Brain pericyte (primary cell): ENCODE measurements around the gene CYB5A.

Experiments used
- DNase-seq: peaks from one replicate; pipeline ENCODE4 v3.0.0-alpha.2; 2012; ENCODE audit warnings: low read depth, low spot score

The CYB5A gene

GRCh38 chr18:74277296-74277695 is 14.5 kb downstream of the CYB5A start:
- no peak for DNase-seq

GRCh38 chr18:74276609-74277008 is 15.2 kb downstream of the CYB5A start:
- DNase-seq, result no peak

GRCh38 chr18:74275736-74276135 is 16.0 kb downstream of the CYB5A start:
- no peak for DNase-seq

DNA sequence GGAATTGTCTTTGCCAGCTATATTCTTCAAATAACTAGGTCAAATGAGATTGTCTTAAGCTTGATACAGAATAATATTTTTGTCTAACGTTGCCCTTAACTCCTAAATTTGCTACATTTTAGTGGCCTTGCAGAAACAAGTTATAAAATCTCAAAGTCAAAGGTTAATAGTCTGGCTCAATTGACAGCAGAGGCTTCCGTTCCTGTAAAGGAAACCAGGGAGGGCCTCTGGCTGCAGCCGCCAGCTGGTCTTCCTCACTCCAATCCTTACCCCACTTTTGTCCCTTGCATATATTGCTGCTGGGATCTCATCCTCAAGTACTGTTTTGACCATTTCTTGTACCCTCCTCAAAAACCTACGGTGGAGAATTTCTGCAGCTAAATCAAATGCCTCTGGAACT is 17.1 kb downstream of the CYB5A start:
- DNase-seq, result no peak

DNA sequence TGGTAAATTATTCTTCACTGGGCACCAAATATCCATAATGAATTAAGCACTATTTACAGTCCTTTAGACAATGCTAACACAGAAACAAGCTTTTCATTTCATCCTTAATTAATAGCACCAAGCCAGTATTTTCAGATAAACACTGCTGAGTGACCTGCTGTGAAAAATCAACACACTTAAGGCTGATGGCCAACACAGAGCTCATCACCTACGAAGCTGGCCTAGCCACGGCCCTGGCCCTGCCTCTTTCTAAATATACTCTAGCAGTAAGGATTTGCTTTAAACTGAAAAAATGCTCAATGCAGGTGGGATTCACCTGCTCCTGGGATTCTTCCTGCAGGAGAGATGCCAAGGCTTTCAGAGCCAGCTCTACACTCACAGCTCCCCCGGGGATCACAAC is 18.4 kb downstream of the CYB5A start:
- DNase-seq, result no peak

DNA sequence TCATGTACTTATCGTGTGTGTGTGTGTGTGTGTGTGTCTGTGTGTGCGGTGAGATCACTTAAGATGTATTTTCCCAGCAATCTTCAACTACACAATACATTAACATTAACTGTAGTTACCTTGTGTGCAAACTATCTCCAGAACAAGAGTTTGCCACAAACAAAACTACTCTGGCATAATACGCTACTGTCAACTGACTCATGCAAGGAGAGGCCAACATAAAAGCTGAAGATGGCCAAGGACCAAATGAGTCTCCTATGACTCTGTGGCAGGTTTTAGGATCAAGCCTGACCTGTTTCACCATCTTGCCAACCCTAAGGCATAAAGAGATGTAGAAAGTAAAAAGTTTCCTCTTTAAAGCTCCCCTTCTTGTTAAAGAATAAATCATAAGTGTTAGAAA is 20.1 kb downstream of the CYB5A start:
- DNase-seq, result no peak

DNA sequence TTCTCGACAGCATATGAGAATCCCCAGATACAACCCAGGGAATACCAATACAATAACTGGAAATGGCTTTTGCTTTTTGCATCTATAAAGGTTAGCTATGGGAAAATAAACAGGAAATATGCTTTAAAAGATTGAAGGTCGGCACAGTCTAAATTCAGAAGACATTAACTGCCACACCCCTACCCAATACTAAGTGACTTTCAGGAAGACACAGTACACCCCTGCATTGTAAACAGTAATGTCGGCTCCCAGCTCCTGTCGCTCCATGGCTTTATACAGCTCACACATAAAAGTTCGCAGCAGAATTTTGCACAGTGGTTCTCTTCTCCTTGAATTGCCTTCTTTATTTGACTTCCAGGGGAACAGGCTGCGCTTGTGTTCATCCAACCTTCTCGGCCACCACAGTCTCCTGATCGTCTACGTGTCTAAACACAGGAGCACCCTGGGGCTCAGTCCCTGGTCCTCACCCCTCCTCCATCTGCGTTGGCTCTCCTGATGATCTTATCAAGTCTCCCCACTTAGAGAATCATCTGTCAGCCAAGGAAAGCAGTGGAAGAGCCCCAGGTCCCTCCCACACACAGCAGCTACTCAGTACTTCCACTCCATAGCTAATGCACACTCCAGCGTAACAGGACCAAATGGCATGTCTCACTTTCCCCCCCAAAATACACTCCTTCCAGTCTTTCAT is 22.7 kb downstream of the CYB5A start:
- no peak for DNase-seq

DNA sequence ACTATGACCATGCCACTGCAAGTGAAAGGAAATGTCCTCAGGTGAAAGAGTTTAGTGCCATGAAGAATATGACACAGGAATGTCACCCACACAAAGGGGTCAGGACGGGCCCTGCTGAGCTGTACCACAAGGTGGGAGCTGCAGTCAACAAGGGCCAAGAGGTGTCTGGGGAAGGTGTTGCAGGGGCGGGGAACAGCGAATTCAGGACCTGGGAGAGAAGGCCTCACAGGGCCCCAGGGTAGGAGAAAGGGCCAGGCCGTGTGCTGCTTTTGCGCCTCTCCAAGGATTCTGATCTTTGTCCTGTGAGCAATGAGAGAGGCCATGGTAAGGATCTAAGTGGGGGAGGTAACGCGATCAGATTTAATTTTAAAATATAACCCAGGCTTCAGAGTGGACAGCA is 23.6 kb downstream of the CYB5A start:
- DNase-seq, result no peak

GRCh38 chr18:74266161-74266560 is 25.6 kb downstream of the CYB5A start:
- no peak for DNase-seq

DNA sequence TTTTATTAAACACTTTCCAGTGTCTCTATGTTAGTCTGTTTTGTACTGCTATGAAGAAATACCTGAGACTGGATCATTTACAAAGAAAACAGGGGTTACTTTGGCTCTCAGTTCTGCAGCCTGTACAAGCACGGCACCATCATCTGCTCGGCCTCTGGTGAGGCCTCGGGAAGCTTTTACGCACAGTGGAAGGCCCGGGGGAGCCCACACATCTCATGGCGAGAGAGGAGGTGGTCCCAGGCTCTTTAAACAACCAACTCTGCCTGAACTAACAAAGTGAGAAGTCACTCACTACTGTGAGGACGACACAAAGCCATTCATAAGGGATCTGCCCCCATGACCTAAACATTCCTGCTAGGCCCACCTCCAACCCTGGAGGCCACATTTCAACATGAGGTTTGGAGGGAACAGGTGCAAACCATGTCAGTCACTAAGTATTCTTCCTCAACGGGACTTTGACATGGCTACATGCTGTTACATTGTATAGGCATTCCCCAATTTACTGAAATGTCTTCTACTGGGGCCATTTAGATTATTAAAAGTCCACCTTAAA is 26.1 kb downstream of the CYB5A start:
- DNase-seq, result no peak

- no peak for DNase-seq
Measured at GRCh38 chr18:74264303-74265020, 27.3 kb downstream of the CYB5A start.

- DNase-seq, result no peak
Measured at GRCh38 chr18:74261053-74261713, 30.6 kb downstream of the CYB5A start.

DNA sequence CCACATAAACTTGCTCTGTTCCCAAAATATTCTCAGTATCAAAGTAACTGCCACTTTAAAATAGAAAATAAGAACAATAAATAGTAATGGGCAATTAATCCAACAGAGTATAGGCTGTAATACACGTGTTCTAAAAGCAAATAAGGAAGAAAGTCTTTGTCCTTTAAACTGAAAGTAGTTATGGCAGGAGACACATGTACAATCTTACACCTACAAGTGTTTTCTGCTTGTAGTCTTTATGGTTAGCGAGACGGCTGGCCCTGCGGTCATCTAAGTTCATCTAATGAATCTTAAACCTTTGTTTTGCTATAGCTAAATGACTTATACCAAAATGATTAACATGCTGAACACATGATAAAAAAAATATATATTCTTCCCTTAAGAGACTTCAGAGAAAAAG is 32.4 kb downstream of the CYB5A start:
- no peak for DNase-seq

GRCh38 chr18:74257083-74257482 is 34.7 kb downstream of the CYB5A start:
- DNase-seq, result no peak

DNA sequence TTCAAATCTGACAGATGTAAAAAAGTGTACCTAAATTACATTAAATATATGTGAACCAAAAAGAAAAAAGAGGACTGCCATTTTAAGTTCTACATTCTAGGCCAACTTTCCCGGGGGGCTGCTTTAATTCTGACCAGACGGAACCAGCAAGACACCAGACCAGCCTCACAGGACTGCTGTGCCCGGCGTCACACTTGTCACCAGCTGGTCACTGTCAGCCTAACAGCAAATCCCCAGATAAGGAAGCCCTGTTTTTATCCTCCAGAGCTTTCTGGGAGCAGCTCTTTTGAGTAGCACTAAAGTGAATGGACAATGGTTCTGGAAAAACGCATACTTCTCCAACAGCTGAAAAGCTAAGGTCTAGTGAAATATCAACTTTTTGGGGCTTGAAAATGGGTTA is 35.6 kb downstream of the CYB5A start:
- no peak for DNase-seq

DNA sequence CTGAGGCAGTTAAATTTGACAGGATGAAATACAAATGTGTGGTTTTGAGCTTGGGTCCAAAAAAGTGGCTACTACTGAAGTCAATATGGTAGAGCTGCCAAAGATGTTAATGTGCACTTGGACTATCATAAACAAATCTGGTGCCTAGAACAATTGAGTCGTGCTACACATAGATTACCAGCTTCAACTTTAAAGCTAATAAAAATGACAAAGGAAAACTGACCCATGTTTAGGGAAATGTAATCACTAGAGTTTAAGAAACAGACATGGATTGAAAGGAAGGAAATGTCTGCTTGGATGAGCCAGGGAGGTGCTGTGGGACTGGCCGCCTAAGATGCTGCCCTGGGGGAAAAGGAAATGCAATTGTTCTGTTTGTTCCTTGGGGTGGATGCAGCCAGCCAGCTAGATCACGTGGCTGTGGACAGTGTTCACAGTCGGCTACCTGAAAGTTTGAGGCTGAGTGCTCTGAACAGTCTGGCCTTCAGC is 36.6 kb downstream of the CYB5A start:
- no peak for DNase-seq

- no peak for DNase-seq
Measured at GRCh38 chr18:74252039-74252395, 39.7 kb downstream of the CYB5A start.

- peak; percentile 59 for DNase-seq
Measured at GRCh38 chr18:74251297-74252038, 40.3 kb downstream of the CYB5A start.

GRCh38 chr18:74250131-74250530 is 41.6 kb downstream of the CYB5A start:
- no peak for DNase-seq

GRCh38 chr18:74249181-74249968 is 42.4 kb downstream of the CYB5A start:
- peak; percentile 52 for DNase-seq

- DNase-seq, result no peak
Measured at GRCh38 chr18:74248595-74248994, 43.2 kb downstream of the CYB5A start.
